ENCODE results near the gene TRAPPC2. TPM values are rescaled to one million over a fixed set of nuclear protein-coding genes. Genes with fewer than 3 reads are reported as not detected.
"Not testable (repeated sequence)": the region's sequence is repeated elsewhere in the genome, so short reads cannot be mapped to it uniquely, and the experiment has no call there.

Gene TRAPPC2
- total and polyA plus RNA-seq, 2 of the 4 experiments (the other 2 are of a cell fraction) = 11.3 to 13.8 TPM

- intact Hi-C loops (cut with micrococcal nuclease); in situ Hi-C loops (cut with MboI; ENCODE audit: low sequenced_read_pairs); CTCF ChIA-PET: not testable (repeated sequence)
Measured at GRCh38 chrX:13669755-13670154, 64.7 kb downstream of the TRAPPC2 start.

More at GRCh38 chrX:13669755-13670154, 64.7 kb downstream of the TRAPPC2 start:
- H2BK5ac ChIP-seq (ENCODE audit: low read depth, low read length, poor library complexity, severe bottlenecking) = peak overlapping the region; percentile 31
- H3K14ac ChIP-seq (replicated peaks; ENCODE audit: low read depth, low read length); H3K9ac ChIP-seq (ENCODE audit: low read depth, low read length); H3K4me1 ChIP-seq (ENCODE audit: control insufficient read depth, insufficient read depth, low read length); H2AK9ac ChIP-seq (replicated peaks; ENCODE audit: low read depth, low read length, poor library complexity); H4K5ac ChIP-seq (ENCODE audit: low read depth, low read length); H2BK20ac ChIP-seq (ENCODE audit: low read depth, low read length); H3K23ac ChIP-seq (ENCODE audit: low read depth, low read length); BruUV-seq (replicated peaks); H3K9me3 ChIP-seq (ENCODE audit: control insufficient read depth, insufficient read depth, low read length); H2AFZ ChIP-seq (replicated peaks; ENCODE audit: low read length, poor library complexity); dilution Hi-C loops (cut with HindIII; ENCODE audit: low sequenced_read_pairs, unreplicated experiment); H3K18ac ChIP-seq (ENCODE audit: low read depth, low read length); H3K4ac ChIP-seq (ENCODE audit: low read depth, low read length); DNase-seq; POLR2A ChIA-PET (ENCODE audit: unreplicated experiment); H3K4me2 ChIP-seq (ENCODE audit: low read depth, low read length); H3K56ac ChIP-seq (ENCODE audit: extremely low read depth, insufficient read depth, low read length); H3K79me1 ChIP-seq (ENCODE audit: low read depth in 1 of 2, low read length in 2 of 2); ATAC-seq (ENCODE audit: low read depth); H4K20me1 ChIP-seq (ENCODE audit: insufficient read depth, low read length); H3K9me1 ChIP-seq (ENCODE audit: insufficient read depth, low read length); H4K8ac ChIP-seq (ENCODE audit: low read depth in 2 of 2, low read length in 2 of 2); H2BK15ac ChIP-seq (ENCODE audit: low read depth, low read length); H2AK5ac ChIP-seq (ENCODE audit: low read depth, low read length); H3K4me3 ChIP-seq (ENCODE audit: insufficient read depth, low read depth, low read length); H3K36me3 ChIP-seq (ENCODE audit: control insufficient read depth, insufficient read depth, low read length): not testable (repeated sequence)
- H4K91ac ChIP-seq (ENCODE audit: insufficient read depth, low read depth, low read length) = peak overlapping the region; percentile 14; the same call in 1 of the 2 replicates
- 94% methylated on average over 8 of the region's 8 CpGs; no CpG with 5 or more reads in 1 of the 2 experiments for WGBS, 2 experiments (ENCODE audit: extremely low coverage in 2 of 2, insufficient read length in 1 of 2)
- H3K27ac ChIP-seq (ENCODE audit: insufficient read depth, low read length) = peak overlapping the region; percentile 30; the same call in 1 of the 2 replicates
- H3K27me3 ChIP-seq (ENCODE audit: control insufficient read depth, insufficient read depth, low read length) = peaks cover 20% of the 10 kb centered on the region
- H2BK120ac ChIP-seq (ENCODE audit: low read depth, low read length) = 0 out of 2 replicates have a peak overlapping the region, but pooled peaks have one; percentile 14
